Gastroesophageal sphincter (tissue), 3 donors: ENCODE data around the gene COL15A1.

Source experiments
- POLR2A ChIP-seq, 2 donors: fragments of 450-650 bp; IDR thresholded peaks; one replicate each; pipeline ENCODE4 v1.6.1; 2017; ENCODE audit warnings: antibody characterized with exemption in 2 of 2, mild to moderate bottlenecking in 2 of 2, moderate library complexity in 1 of 2
- TF ChIP-seq, protein P1 (sequence below), 4 experiments: fragments of 200-600 bp in 2 of 4; fragments of 450-650 bp in 2 of 4; sonication (generic) in 1 of 4; IDR thresholded peaks; one replicate each; pipeline ENCODE4 v1.5.1; 2017 to 2019; ENCODE audit warnings: antibody characterized with exemption in 4 of 4, mild to moderate bottlenecking in 2 of 4, moderate library complexity in 2 of 4

DNA sequence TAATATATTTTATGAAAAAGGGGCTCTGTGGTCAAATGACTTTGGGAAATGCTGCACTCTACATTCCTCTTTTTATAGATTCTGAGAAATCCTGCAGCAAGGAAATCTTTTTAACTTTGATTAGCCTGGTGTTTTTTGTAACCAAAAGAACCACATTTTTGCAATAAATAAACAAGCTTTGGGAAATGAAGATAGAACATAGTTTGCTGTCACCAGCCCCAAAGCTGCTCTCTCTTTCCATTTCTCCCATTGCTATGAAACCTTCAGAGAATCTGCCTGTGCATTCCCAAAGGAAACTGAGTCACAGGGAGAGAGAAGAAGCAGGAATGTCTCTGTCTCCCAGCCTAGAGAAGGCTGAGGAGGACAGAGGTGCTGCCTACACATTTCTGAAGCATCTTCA, 59.0 kb downstream of the COL15A1 start:
- TF ChIP-seq, protein P1, sequence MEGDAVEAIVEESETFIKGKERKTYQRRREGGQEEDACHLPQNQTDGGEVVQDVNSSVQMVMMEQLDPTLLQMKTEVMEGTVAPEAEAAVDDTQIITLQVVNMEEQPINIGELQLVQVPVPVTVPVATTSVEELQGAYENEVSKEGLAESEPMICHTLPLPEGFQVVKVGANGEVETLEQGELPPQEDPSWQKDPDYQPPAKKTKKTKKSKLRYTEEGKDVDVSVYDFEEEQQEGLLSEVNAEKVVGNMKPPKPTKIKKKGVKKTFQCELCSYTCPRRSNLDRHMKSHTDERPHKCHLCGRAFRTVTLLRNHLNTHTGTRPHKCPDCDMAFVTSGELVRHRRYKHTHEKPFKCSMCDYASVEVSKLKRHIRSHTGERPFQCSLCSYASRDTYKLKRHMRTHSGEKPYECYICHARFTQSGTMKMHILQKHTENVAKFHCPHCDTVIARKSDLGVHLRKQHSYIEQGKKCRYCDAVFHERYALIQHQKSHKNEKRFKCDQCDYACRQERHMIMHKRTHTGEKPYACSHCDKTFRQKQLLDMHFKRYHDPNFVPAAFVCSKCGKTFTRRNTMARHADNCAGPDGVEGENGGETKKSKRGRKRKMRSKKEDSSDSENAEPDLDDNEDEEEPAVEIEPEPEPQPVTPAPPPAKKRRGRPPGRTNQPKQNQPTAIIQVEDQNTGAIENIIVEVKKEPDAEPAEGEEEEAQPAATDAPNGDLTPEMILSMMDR (IDR thresholded peaks at IDR 0.05), result no peak
- TF ChIP-seq POLR2A (IDR thresholded peaks at IDR 0.05), result no peak
